HEK293T (cell line): Measurements from ENCODE around the gene RTN3.

Source experiments
- BHLHE40 ChIP-seq: fragments of 450-650 bp; IDR thresholded peaks from 2 replicates; pipeline ENCODE4 v1.6.1; 2016; ENCODE audit warnings: mild to moderate bottlenecking, moderate library complexity, borderline replicate concordance
- ELF4 ChIP-seq: fragments of 450-650 bp; IDR thresholded peaks from 2 replicates; pipeline ENCODE4 v1.6.1; 2017; ENCODE audit warnings: antibody characterized with exemption
- HDGF ChIP-seq: fragments of 450-650 bp; IDR thresholded peaks from 2 replicates; pipeline ENCODE4 v1.6.1; 2017; ENCODE audit warnings: antibody characterized with exemption, borderline replicate concordance
- LEF1 ChIP-seq: fragments of 450-650 bp; IDR thresholded peaks from 2 replicates; pipeline ENCODE4 v1.6.1; 2017; ENCODE audit warnings: mild to moderate bottlenecking, borderline replicate concordance
- SUZ12 ChIP-seq: fragments of 450-650 bp; IDR thresholded peaks from 2 replicates; pipeline ENCODE4 v1.6.1; 2016; ENCODE audit warnings: mild to moderate bottlenecking
- TARDBP ChIP-seq: fragments of 450-650 bp; IDR thresholded peaks from 2 replicates; pipeline ENCODE4 v1.6.1; 2016

- TF ChIP-seq TARDBP (no peak), SUZ12 (no peak), HDGF (no peak), BHLHE40 (no peak), LEF1 (no peak), ELF4 (no peak)
Observed at GRCh38 chr11:63641727-63642126, 39.6 kb upstream of the RTN3 start.
